Fibroblast of the aortic adventitia (primary cell): ENCODE data around the gene SBF1. TPM values are rescaled to one million over a fixed set of nuclear protein-coding genes. Genes with fewer than 3 reads are reported as not detected.
"Not testable (repeated sequence)": the region's sequence is repeated elsewhere in the genome, so short reads cannot be mapped to it uniquely, and the experiment has no call there.

Source experiments
- DNase-seq: peaks from one replicate; pipeline ENCODE4 v3.0.0-alpha.2; 2010; ENCODE audit warnings: low read depth
- H3K4me3 ChIP-seq: 2 replicates; pipeline ENCODE4 v1.5.1; 2011; ENCODE audit warnings: low read depth, mild to moderate bottlenecking, control low read depth, low read length, moderate library complexity
- CTCF ChIP-seq: IDR thresholded peaks from 2 replicates; pipeline ENCODE4 v1.5.1; 2011; ENCODE audit warnings: mild to moderate bottlenecking, low read length, control low read depth, inconsistent platforms; ENCODE audit not compliant: insufficient read depth
- total RNA-seq: library from RNA; depleted of rRNA; stranded (reverse); fragments of >200 nt; gene quantifications from 2 replicates; pipeline ENCODE4 v1.2.3, GENCODE V29; 2012; ENCODE audit warnings: low replicate concordance

The SBF1 gene
- total RNA-seq, 1 donor: 70.9 TPM

- no peak overlapping the region for H3K4me3 ChIP-seq
- no peak for DNase-seq
- no peak for TF ChIP-seq CTCF
These were observed 46.1 kb upstream of the SBF1 start for GRCh38 chr22:50520826-50521453.

- not testable (repeated sequence) for DNase-seq, H3K4me3 ChIP-seq
These were observed 45.3 kb upstream of the SBF1 start for GRCh38 chr22:50520184-50520583.

GRCh38 chr22:50519151-50519550 lies 44.3 kb upstream of the SBF1 start:
- no peak for TF ChIP-seq CTCF
- H3K4me3 ChIP-seq: no peak overlapping the region
- DNase-seq: no peak

GRCh38 chr22:50518606-50519005 lies 43.8 kb upstream of the SBF1 start:
- TF ChIP-seq CTCF: no peak
- no peak overlapping the region for H3K4me3 ChIP-seq
- DNase-seq: no peak

- TF ChIP-seq CTCF: no peak
- DNase-seq: no peak
- H3K4me3 ChIP-seq: no peak overlapping the region
These were observed 42.8 kb upstream of the SBF1 start for GRCh38 chr22:50517495-50518260.

GRCh38 chr22:50516891-50517290 lies 42.1 kb upstream of the SBF1 start:
- DNase-seq: no peak
- H3K4me3 ChIP-seq: no peak overlapping the region
- TF ChIP-seq CTCF: no peak

- H3K4me3 ChIP-seq: no peak overlapping the region
- no peak for TF ChIP-seq CTCF
- no peak for DNase-seq
These were observed 41.2 kb upstream of the SBF1 start for GRCh38 chr22:50516068-50516467.
